ENCODE data around the gene COMMD1. TPM values are rescaled to one million over a fixed set of nuclear protein-coding genes. Genes with fewer than 3 reads are reported as not detected.

COMMD1 gene
- total RNA-seq, 4 donors from 2014 or later: 8.5 to 80.7 (median 48.2) TPM

DNA sequence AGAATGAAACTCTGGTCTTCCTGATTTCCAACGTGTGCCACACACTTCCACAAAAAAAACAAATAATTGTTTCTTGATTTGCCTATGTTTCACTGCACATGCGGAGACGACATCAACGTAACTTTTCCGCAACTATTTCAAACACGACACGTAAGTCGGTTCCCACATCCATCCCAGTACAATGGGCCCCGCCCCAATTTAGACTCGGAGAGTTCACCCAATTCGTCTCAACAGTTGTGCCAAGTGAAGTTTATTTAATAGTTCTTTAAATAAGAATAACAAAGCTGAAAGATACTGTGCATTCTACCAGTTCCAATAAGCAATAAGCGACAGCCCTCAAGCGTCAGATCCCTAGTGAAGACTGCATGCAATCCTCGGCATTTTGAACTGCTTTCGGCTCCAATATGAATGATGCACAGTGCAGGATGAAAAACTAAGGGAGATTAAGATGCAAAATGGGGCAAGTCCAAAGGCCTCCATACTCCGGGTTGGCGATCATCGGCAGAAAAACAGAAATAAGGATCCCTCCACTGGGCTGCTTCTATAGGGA is 17.7 kb upstream of the COMMD1 start:
- DNase-seq: no peak
- intact Hi-C loops (cut with DNase I; ENCODE audit: low total_unique reads): no loop called here
- H3K27ac ChIP-seq: peak overlapping the region; percentile 93 to 98
- H3K4me1 ChIP-seq: no peaks in the 10 kb centered on the region
- TF ChIP-seq CTCF (IDR thresholded peaks at IDR 0.05) (no peak), POLR2A (IDR thresholded peaks at IDR 0.05) (no peak)
- H3K9me3 ChIP-seq: no peaks in the 10 kb centered on the region
- no peaks in the 10 kb centered on the region for H3K36me3 ChIP-seq
- no peaks in the 10 kb centered on the region for H3K27me3 ChIP-seq
- peak overlapping the region; percentile 60 to 72 for H3K4me3 ChIP-seq

DNA sequence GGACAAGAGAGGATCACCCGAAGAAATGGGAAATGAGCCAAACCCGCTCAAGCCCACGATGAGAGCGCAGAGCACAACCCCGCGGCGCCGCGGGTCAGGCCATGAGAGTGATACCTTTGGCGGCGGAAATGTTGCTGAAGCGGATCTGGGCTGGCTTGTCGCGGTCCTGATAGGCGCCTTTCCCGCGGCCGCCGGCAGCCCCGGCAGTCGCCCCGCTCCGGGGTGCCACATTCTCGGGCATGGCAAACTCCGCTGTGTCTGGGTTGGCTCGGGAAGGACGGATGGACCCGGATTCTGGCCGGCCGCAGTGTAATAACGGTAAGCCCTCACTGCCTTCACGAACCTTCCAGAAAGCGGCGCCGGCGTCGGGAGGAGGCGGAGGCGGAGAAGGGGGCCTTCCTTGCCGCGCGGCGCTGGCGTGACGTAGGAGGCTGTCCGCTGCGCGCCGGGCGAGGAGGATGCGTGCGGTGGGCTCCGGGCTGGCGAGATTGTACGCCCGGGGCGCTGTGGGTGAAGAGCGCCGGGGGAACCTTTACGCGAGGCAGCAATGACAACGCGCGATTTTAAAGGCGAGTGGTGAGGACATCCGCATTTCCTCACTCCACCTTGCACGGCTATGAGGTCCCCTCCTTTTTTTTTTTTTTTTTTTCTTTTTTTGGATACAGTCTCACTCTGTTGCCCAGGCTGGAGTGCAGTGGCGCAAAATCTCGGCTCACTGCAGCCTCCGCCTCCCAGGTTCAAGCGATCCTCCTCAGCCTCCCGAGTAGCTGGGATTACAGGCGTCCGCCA is 17.0 kb upstream of the COMMD1 start, which contains the start of gene CCT4:
TSS of gene CCT4 (minus strand) at position 390 of the 789 bp plus-strand sequence. CDS start at position 241, 149 bp downstream.
- H3K27me3 ChIP-seq: no peaks in the 10 kb centered on the region
- intact Hi-C loops (cut with DNase I; ENCODE audit: low total_unique reads): no loop called here
- DNase-seq: peak; percentile 85 to 88
- peak within 1 kb of the TSS; percentile 60 to 72 for H3K4me3 ChIP-seq
- H3K9me3 ChIP-seq: no peaks in the 10 kb centered on the region
- no peaks in the 10 kb centered on the region for H3K4me1 ChIP-seq
- no peaks in the 10 kb centered on the region for H3K36me3 ChIP-seq
- TF ChIP-seq POLR2A (IDR thresholded peaks at IDR 0.05): peak; percentile 85 to 87
- TF ChIP-seq CTCF (IDR thresholded peaks at IDR 0.05): peak in 1 of 4 experiments; percentile 48
- H3K27ac ChIP-seq: peak within 1 kb of the TSS; percentile 93 to 98

DNA sequence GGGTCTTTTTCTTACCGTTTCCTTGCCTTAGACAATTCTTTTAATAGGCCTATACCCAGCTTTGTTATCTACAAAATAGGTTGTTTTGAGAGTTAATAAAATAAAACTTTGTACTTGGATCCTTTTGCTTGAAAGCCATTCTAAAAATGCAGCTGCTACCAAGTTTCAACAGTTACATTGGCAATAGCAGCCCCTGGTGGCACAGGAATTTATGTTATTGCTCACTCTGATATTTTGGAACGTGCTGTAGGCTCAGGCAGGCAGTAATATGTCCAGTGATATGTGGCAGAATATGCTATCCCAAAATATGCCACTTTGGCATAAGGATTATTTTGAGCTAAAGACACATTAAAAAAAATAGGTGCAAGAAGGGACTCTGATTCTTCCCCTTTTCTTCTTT is 6.7 kb upstream of the COMMD1 start:
- Histone ChIP-seq H3K27ac (no peak overlapping the region), H3K4me3 (no peak overlapping the region), H3K36me3 (no peaks in the 10 kb centered on the region), H3K27me3 (no peaks in the 10 kb centered on the region), H3K9me3 (no peaks in the 10 kb centered on the region), H3K4me1 (no peaks in the 10 kb centered on the region)
- TF ChIP-seq CTCF (IDR thresholded peaks at IDR 0.05) (no peak), POLR2A (IDR thresholded peaks at IDR 0.05) (no peak)
- intact Hi-C loops (cut with DNase I; ENCODE audit: low total_unique reads): no loop called here
- no peak for DNase-seq

DNA sequence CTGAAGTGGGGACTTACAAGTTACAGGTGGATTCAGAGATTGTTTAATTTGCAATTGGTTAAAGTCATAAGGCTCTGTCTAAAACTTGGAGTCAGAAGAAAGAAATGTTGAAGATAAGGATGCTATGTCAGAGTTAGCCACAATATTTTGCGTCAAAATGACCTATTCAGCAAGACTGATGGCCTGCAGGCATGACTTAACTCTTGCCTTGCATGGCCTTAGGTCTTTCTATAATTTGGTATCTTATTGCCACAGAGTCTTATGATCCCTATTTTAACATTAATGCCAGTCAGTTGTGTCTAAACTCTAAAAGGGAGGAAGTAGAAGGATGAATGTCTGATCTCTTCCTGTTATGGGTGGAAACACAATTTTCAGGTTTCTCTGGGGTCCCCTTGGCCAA is 5.2 kb upstream of the COMMD1 start:
- Histone ChIP-seq H3K4me3 (no peak overlapping the region), H3K4me1 (no peaks in the 10 kb centered on the region), H3K27ac (no peak overlapping the region), H3K9me3 (no peaks in the 10 kb centered on the region), H3K27me3 (no peaks in the 10 kb centered on the region), H3K36me3 (no peaks in the 10 kb centered on the region)
- TF ChIP-seq CTCF (IDR thresholded peaks at IDR 0.05) (no peak), POLR2A (IDR thresholded peaks at IDR 0.05) (no peak)
- intact Hi-C loops (cut with DNase I; ENCODE audit: low total_unique reads): no loop called here
- DNase-seq: no peak

DNA sequence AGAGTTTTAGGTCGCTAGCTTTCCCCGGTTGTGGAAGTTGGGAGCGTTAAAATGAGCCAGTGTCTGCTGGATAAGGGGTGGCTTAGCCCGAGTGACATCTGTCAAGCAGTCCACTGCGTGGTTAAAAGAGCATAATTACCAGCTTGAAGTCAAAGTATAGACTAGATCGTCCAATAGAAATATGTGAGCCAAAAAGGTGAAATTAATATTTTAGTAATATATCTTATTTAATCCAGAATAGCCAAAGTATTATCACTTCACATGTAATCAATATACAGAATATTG is 654 bp downstream of the COMMD1 start:
- peaks cover 0 to 3% of the 10 kb centered on the region in 2 donors for H3K4me1 ChIP-seq
- intact Hi-C loops (cut with DNase I; ENCODE audit: low total_unique reads): no loop called here

More for the DNA sequence above, 654 bp downstream of the COMMD1 start:
- no peak for TF ChIP-seq CTCF (IDR thresholded peaks at IDR 0.05)
- TF ChIP-seq POLR2A (IDR thresholded peaks at IDR 0.05): no peak
- peak overlapping the region; percentile 72 to 75 for H3K27ac ChIP-seq
- peak overlapping the region; percentile 52 to 78 for H3K4me3 ChIP-seq
- H3K36me3 ChIP-seq: no peaks in the 10 kb centered on the region
- no peak for DNase-seq
- H3K27me3 ChIP-seq: no peaks in the 10 kb centered on the region
- no peaks in the 10 kb centered on the region for H3K9me3 ChIP-seq

All from uterus (tissue), 4 donors.